ENCODE data around the gene ZNF786. TPM values are rescaled to one million over a fixed set of nuclear protein-coding genes. Genes with fewer than 3 reads are reported as not detected.
"Not testable (repeated sequence)": the region's sequence is repeated elsewhere in the genome, so short reads cannot be mapped to it uniquely, and the experiment has no call there.

ZNF786 gene
- total RNA-seq, 2 experiments from 2014 or later, result 6.0 to 7.0 TPM

DNA sequence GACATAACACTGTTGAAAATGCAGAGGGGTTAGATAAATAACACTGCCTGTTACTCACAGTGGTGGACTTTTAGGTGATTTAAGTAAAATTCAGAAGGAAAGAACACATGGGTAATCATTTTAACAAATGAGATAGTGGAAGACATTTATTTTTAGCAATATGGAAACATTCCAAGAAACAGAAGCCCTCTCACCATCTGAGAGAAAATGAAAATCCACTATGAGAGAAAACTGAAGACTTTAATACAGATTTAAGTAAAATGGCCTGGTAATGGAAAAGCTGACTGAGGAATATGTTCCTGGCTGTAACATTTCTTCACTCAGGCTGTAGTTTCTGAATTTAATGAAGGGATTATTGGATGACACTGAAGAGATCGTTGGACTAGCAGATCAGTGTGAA, 12.1 kb upstream of the ZNF786 start:
- H3K4me1 Mint-ChIP-seq, result no peaks in the 10 kb centered on the region
- H3K36me3 Mint-ChIP-seq (ENCODE audit: low read depth), result no peaks in the 10 kb centered on the region
- H3K4me3 Mint-ChIP-seq, result no peak overlapping the region
- H3K27ac Mint-ChIP-seq, result no peak overlapping the region
- no peaks in the 10 kb centered on the region for H3K9me3 Mint-ChIP-seq
- DNase-seq, result no peak
- ChIA-PET POLR2A (no interaction called here), CTCF (no interaction called here)
- no peaks in the 10 kb centered on the region for H3K27me3 Mint-ChIP-seq

DNA sequence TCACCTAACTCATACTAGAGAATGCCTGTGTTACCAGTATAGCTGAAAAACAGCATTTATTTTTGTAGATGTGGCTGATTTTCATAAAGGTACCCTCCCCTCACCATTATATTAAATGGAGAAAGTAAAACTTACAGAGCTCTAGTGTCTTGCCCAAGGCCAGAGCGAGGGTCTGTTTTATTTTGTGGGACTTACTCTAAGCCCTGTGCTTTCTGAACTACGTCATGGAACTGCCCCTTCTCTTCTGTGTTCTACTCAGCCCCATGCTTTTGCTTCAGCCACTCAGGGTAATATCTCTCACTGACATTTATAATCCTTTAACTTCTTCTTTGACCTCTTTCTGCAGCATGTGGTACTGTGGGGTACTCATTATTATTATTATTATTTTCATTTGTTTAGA, 10.3 kb upstream of the ZNF786 start:
- Mint-ChIP-seq H3K27me3 (no peaks in the 10 kb centered on the region), H3K27ac (no peak overlapping the region), H3K4me3 (no peak overlapping the region), H3K36me3 (ENCODE audit: low read depth) (no peaks in the 10 kb centered on the region), H3K9me3 (no peaks in the 10 kb centered on the region), H3K4me1 (no peaks in the 10 kb centered on the region)
- CTCF ChIA-PET, result no interaction called here
- no peak for DNase-seq
- POLR2A ChIA-PET, result interaction anchor here (1.6 kb wide), 1 partner anchor 26 kb away, joined by 5 read pairs; the partner anchor contains the start of gene ZNF425

DNA sequence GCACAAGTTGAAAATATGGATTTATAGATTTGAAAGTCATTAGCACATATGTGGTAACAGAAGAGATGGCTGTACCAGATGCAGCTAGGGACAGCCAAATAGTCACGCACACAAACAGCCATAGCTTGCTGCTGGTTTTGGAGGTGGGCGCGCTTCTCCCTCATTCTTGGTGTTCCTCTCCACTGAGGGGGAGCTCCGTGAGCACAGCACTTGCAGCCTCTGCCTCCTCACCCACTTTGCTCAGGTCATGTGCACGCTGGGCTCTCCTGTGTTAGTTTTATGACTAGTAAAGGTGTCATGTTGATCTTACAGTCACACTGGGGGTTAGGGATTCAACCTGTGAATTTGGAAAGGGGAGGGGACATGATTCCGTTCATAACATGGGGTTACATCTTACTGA, 8.5 kb upstream of the ZNF786 start:
- H3K4me1 Mint-ChIP-seq, result no peaks in the 10 kb centered on the region
- no peaks in the 10 kb centered on the region for H3K27me3 Mint-ChIP-seq
- POLR2A ChIA-PET, result interaction anchor here (0.7 kb wide), 1 partner anchor 27 kb away, joined by 3 read pairs; the partner anchor contains the start of gene ZNF425
- no peak overlapping the region for H3K4me3 Mint-ChIP-seq
- H3K9me3 Mint-ChIP-seq, result no peaks in the 10 kb centered on the region
- H3K36me3 Mint-ChIP-seq (ENCODE audit: low read depth), result no peaks in the 10 kb centered on the region
- CTCF ChIA-PET, result no interaction called here
- no peak for DNase-seq
- H3K27ac Mint-ChIP-seq, result no peak overlapping the region

DNA sequence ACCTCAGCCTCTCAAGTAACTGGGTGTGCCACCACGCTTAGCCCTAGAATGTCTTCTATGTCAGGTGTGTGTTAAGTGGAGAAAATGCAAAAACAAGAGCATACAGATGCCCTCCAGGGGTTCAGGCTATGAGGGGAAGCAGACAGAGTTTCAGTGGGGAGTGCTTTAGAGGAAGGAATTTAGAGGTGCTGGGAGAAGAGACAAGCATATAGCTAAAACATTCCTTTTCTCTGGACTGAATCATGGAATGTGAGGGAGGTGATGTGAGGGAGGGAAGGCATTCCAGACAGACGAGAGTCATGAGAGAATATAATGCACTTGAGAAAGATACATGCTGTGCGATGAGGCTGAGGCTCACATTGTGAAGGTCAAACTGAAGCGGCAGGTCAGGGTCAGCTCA, 6.6 kb upstream of the ZNF786 start:
- DNase-seq, result no peak
- no peaks in the 10 kb centered on the region for H3K9me3 Mint-ChIP-seq
- CTCF ChIA-PET, result no interaction called here
- POLR2A ChIA-PET, result no interaction called here
- H3K27ac Mint-ChIP-seq, result no peak overlapping the region
- H3K4me3 Mint-ChIP-seq, result no peak overlapping the region
- H3K4me1 Mint-ChIP-seq, result no peaks in the 10 kb centered on the region
- H3K27me3 Mint-ChIP-seq, result no peaks in the 10 kb centered on the region
- H3K36me3 Mint-ChIP-seq (ENCODE audit: low read depth), result no peaks in the 10 kb centered on the region

DNA sequence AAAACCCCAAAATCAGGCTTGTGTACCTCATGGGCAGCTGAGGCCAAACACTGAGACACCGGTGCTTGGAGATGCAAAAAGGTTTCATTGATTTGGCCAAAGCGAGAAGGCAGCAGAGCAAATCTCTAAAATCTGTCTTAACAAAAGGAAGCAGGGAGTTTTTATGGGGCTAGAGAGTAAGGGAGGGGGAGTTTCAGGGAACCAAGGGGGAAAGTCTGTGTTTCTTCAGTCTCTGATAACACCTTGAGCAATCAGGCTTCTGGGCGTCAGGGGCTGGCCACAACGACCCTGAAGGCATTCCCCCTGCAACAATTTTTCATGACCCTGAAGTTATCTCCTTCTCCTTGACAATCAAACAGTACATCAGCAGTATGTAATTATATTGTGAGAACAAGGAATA, 2.7 kb upstream of the ZNF786 start:
- CTCF ChIA-PET, result interaction anchor here (1.7 to 1.9 kb wide), 3 partner anchors 34 to 88 kb away, joined by 4 to 7 read pairs (median 6); no protein-coding TSS in a partner anchor
- no peak overlapping the region for H3K27ac Mint-ChIP-seq
- peaks cover 16% of the 10 kb centered on the region for H3K4me1 Mint-ChIP-seq
- DNase-seq, result no peak
- peaks cover 7% of the 10 kb centered on the region for H3K36me3 Mint-ChIP-seq (ENCODE audit: low read depth)
- no peaks in the 10 kb centered on the region for H3K27me3 Mint-ChIP-seq
- POLR2A ChIA-PET, result interaction anchor here (1.2 kb wide), 1 partner anchor 32 kb away, joined by 3 read pairs; no protein-coding TSS in a partner anchor
- no peaks in the 10 kb centered on the region for H3K9me3 Mint-ChIP-seq
- H3K4me3 Mint-ChIP-seq, result no peak overlapping the region

DNA sequence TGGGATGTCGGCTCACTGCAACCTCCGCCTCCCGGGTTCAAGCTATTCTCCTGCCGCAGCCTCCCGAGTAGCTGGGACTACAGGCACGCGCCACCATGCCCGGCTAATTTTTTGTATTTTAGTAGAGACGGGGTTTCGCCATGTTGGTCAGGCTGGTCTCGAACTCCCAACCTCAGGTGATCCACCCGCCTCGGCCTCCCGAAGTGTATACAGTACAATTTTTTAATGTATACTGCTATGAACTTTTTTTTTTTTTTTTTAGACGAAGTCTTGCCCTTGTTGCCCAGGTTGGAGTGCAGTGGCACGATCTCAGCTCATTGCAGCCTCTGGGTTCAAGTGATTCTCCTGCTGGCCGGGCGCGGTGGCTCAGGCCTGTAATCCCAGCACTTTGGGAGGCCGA, 1.7 kb upstream of the ZNF786 start:
- not testable (repeated sequence) for H3K27ac Mint-ChIP-seq, H3K4me3 Mint-ChIP-seq, DNase-seq, H3K9me3 Mint-ChIP-seq, H3K27me3 Mint-ChIP-seq
- ChIA-PET CTCF (interaction anchor here (0.8 to 2.5 kb wide), 5 partner anchors 12 to 87 kb away, joined by 3 to 11 read pairs (median 6); partner anchors contain the start of gene ZNF398), POLR2A (interaction anchor here (0.7 to 1.0 kb wide), 2 partner anchors 26 to 103 kb away, joined by 3 read pairs; partner anchors contain the start of gene ZNF282)
- Mint-ChIP-seq H3K4me1 (peaks cover 20% of the 10 kb centered on the region), H3K36me3 (ENCODE audit: low read depth) (peaks cover 12% of the 10 kb centered on the region)

DNA sequence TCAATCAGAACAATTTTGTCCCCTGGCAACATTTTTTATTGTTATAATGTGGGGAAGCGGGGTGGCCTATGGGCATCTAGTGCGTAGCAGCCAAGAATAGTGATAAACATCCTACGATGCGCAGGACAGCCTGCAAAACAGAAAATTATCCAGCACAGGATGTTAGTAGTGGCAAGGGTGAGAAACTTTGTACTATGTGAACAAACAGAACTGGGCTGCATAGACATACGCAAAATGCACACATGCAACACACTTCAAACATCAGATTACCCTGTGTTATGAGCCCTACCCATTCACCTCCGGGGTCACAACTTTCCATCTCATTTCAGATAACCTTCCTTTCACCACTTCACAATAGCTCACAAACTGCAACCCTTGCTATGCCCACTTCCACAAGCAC, 3.1 kb downstream of the ZNF786 start:
- H3K4me1 Mint-ChIP-seq, result peaks cover 20% of the 10 kb centered on the region
- ChIA-PET CTCF (interaction anchor here (2.3 to 6.1 kb wide), 3 partner anchors 21 to 82 kb away, joined by 10 to 30 read pairs (median 10); partner anchors contain the start of gene ZNF425), POLR2A (interaction anchor here (0.7 kb wide), 1 partner anchor 452 kb away, joined by 4 read pairs; no protein-coding TSS in a partner anchor)
- no peak for DNase-seq
- peaks cover 37% of the 10 kb centered on the region for H3K36me3 Mint-ChIP-seq (ENCODE audit: low read depth)
- no peak overlapping the region for H3K4me3 Mint-ChIP-seq
- H3K27me3 Mint-ChIP-seq, result no peaks in the 10 kb centered on the region
- no peak overlapping the region for H3K27ac Mint-ChIP-seq
- peaks cover 7% of the 10 kb centered on the region for H3K9me3 Mint-ChIP-seq

DNA sequence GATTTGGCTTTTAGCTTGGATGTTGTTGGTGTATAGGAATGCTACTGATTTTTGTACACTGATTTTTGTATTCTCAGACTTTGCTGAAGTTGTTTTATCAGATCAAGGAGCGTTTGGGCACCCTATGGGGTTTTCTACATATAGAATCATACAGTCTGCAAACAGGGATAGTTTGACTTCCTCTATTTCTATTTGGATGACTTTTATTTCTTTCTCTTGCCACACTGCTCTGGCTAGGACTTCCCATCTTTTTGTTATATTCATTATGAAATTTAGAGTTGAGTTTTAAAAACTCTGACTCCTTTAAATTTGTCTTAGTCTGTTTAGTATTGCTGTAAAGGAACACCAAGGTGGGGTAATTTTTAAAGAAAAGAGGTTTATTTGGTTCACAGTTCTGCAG, 4.7 kb downstream of the ZNF786 start:
- H3K9me3 Mint-ChIP-seq, result peaks cover 7% of the 10 kb centered on the region
- no peaks in the 10 kb centered on the region for H3K27me3 Mint-ChIP-seq
- H3K27ac Mint-ChIP-seq, result no peak overlapping the region
- DNase-seq, result no peak
- H3K4me3 Mint-ChIP-seq, result no peak overlapping the region
- peaks cover 37% of the 10 kb centered on the region for H3K36me3 Mint-ChIP-seq (ENCODE audit: low read depth)
- peaks cover 15% of the 10 kb centered on the region for H3K4me1 Mint-ChIP-seq
- ChIA-PET CTCF (interaction anchor here (1.2 to 6.1 kb wide), 2 partner anchors 20 to 80 kb away, joined by 3 to 30 read pairs; no protein-coding TSS in a partner anchor), POLR2A (interaction anchor here (1.8 kb wide), 1 partner anchor 20 kb away, joined by 6 read pairs; no protein-coding TSS in a partner anchor)

DNA sequence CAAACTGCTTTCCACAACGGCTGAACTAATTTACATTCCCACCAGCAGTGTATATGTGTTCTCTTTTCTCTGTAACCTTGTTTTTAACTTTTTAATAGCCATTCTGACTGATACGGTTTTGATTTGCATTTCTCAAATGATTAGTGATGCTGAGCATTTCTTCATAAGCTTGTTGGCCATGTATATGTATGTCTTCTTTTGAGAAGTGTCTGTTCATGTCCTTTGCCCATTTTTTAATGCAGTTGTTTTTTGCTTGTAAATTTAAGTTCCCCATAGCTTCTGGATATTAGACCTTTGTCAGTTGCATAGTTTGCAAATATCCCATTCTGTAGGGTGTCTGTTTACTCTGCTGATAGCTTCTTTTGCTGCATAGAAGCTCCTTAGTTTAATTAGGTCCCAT, 6.1 kb downstream of the ZNF786 start:
- Mint-ChIP-seq H3K4me1 (peaks cover 7% of the 10 kb centered on the region), H3K9me3 (peaks cover 7% of the 10 kb centered on the region), H3K4me3 (no peak overlapping the region), H3K27me3 (no peaks in the 10 kb centered on the region), H3K27ac (no peak overlapping the region), H3K36me3 (ENCODE audit: low read depth) (peaks cover 36% of the 10 kb centered on the region)
- CTCF ChIA-PET, result interaction anchor here (0.6 to 6.1 kb wide), 5 partner anchors 19 to 462 kb away, joined by 3 to 30 read pairs (median 6); no protein-coding TSS in a partner anchor
- POLR2A ChIA-PET, result no interaction called here
- no peak for DNase-seq

DNA sequence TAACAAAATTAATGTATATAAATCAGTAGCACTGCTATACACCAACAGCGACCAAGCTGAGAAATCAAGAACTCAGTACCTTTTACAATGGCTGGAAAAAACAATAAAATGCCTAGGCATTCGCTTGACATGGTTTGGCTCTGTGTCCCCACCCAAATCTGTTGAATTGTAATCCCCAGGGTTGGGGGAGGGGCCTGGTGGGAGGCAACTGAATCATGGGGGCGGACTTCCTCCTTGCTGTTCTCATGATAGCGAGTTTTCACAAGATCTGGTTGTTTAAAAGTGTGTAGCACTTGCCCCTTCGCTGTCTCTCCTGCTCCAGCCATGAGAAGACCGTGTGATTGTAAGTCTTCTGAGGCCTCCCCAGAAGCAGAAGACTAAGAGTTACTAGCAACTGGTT, 8.6 kb downstream of the ZNF786 start:
- POLR2A ChIA-PET, result no interaction called here
- Mint-ChIP-seq H3K36me3 (ENCODE audit: low read depth) (peaks cover 34% of the 10 kb centered on the region), H3K4me3 (no peak overlapping the region), H3K4me1 (peaks cover 1% of the 10 kb centered on the region), H3K9me3 (peaks cover 7% of the 10 kb centered on the region), H3K27me3 (no peaks in the 10 kb centered on the region), H3K27ac (no peak overlapping the region)
- no peak for DNase-seq
- CTCF ChIA-PET, result no interaction called here

DNA sequence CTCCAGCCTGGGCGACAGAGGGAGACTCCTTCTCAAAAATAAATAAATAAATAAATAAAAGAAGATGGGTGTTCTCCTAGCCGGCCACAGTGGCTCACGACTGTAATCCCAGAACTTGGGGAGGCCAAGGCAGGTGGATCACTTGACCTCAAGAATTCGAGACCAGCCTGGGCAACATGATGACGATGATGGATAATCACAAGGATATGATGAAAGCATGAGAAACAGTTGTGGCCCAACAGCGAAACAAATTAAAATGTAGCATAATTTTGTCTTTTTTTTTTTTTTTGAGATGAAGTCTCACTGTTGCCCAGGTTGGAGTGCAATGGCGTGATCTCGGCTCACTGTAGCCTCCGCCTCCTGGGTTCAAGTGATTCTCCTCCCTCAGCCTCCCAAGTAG, 12.9 kb downstream of the ZNF786 start:
- H3K27ac Mint-ChIP-seq, result no peak overlapping the region
- CTCF ChIA-PET, result interaction anchor here (1.5 kb wide), 1 partner anchor 72 kb away, joined by 4 read pairs; no protein-coding TSS in a partner anchor
- H3K4me3 Mint-ChIP-seq, result no peak overlapping the region
- peaks cover 20% of the 10 kb centered on the region for H3K36me3 Mint-ChIP-seq (ENCODE audit: low read depth)
- POLR2A ChIA-PET, result no interaction called here
- no peak for DNase-seq
- peaks cover 9% of the 10 kb centered on the region for H3K4me1 Mint-ChIP-seq
- no peaks in the 10 kb centered on the region for H3K27me3 Mint-ChIP-seq
- no peaks in the 10 kb centered on the region for H3K9me3 Mint-ChIP-seq

DNA sequence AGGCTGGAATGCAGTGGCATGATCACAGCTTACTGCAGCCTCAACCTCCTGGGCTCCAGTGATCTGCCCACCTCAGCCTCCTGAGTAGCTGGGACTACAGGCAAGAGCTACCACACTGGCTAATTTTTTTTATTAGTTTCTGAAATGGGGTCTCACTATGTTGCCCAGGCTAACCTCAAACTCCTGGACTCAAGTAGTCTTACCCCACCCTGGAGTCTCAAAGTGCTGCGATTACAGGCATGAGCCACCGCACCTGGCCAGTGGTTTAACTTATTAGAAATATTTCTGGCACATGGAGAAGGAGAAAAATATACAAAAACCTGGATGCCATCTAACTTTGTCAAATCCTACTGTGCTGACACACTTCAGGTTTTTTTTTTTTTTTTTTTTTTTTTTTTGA, 15.2 kb downstream of the ZNF786 start:
- no peaks in the 10 kb centered on the region for H3K27me3 Mint-ChIP-seq
- DNase-seq, result no peak
- CTCF ChIA-PET, result interaction anchor here (1.8 kb wide), 1 partner anchor 70 kb away, joined by 6 read pairs; no protein-coding TSS in a partner anchor
- POLR2A ChIA-PET, result interaction anchor here (0.9 kb wide), 1 partner anchor 10 kb away, joined by 3 read pairs; no protein-coding TSS in a partner anchor
- no peaks in the 10 kb centered on the region for H3K9me3 Mint-ChIP-seq
- peaks cover 9% of the 10 kb centered on the region for H3K4me1 Mint-ChIP-seq
- no peak overlapping the region for H3K27ac Mint-ChIP-seq
- peaks cover 26% of the 10 kb centered on the region for H3K36me3 Mint-ChIP-seq (ENCODE audit: low read depth)
- H3K4me3 Mint-ChIP-seq, result no peak overlapping the region

DNA sequence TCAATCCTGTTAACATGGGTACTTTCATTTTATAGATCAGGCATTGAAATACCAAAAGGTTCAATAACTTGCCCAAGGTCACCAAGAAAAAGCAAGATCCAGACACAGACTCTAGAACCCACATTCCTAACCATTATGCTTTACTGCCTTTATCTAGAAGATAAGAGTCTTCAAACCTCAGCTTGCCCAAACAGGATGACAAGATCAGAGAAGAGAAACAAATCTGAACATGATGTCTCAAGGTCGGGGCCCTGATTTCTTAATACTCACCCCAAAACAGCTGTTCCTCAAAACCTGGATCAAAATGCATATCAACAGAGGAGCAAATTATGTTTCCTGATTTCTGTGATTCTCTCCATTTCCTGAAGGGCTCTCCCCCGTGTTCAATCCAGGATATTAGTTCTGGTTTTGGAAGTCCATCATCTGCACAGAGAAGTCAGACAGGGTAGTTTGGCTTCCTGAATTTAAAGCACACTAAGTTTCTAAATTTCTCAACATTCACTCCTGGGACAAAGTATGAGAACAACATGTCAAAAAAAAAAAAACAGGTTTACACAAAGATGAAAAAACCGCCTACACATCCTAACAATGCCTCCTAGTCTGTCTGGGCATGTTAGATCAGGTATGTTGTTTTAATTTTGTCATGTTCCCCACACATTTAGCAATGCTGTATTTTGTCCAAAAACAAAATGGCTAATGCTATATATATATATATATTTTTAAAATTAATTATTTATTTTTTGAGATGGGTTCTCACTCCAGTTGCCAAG, 16.2 kb downstream of the ZNF786 start:
- H3K9me3 Mint-ChIP-seq, result no peaks in the 10 kb centered on the region
- H3K4me3 Mint-ChIP-seq, result no peak overlapping the region
- DNase-seq, result no peak
- peaks cover 9% of the 10 kb centered on the region for H3K4me1 Mint-ChIP-seq
- no peak overlapping the region for H3K27ac Mint-ChIP-seq
- peaks cover 27% of the 10 kb centered on the region for H3K36me3 Mint-ChIP-seq (ENCODE audit: low read depth)
- POLR2A ChIA-PET, result no interaction called here
- CTCF ChIA-PET, result interaction anchor here (1.0 to 1.8 kb wide), 2 partner anchors 9 to 69 kb away, joined by 4 to 6 read pairs; no protein-coding TSS in a partner anchor
- no peaks in the 10 kb centered on the region for H3K27me3 Mint-ChIP-seq

Data from activated CD4-positive, alpha-beta memory T cell treated with anti-CD3 and anti-CD28 coated beads, Interleukin-2, amount 10 ng/mL, durations not matched to agents 7 days and 5 days (primary cell).